CD4-positive, alpha-beta T cell (primary cell): ENCODE results near the gene POLG2. TPM values are rescaled to one million over a fixed set of nuclear protein-coding genes. Genes with fewer than 3 reads are reported as not detected.

ENCODE experiments used
- ATAC-seq: fragments of 200-7000 bp; cut with Tn5 transposase; one replicate; pipeline ENCODE4 v1.10.0; 2022; ENCODE audit warnings: mild to moderate bottlenecking; ENCODE audit not compliant: poor library complexity
- CTCF ChIA-PET: fragments of 350-600 bp; sonication (Branson Sonifier 250); formaldehyde crosslinking; loops from one replicate; lab custom pipeline; 2021; ENCODE audit warnings: antibody characterized with exemption, inconsistent platforms; lab: Charles Lee
- POLR2A ChIA-PET: fragments of 350-600 bp; sonication (Branson Sonifier 250); formaldehyde crosslinking; loops from one replicate; lab custom pipeline; 2021; ENCODE audit warnings: antibody characterized with exemption, inconsistent platforms; lab: Charles Lee
- DNase-seq, 14 experiments: peaks; one replicate each; pipeline ENCODE4 v3.0.0-alpha.2; 2013 to 2020; ENCODE audit warnings: mixed read lengths in 2 of 14
- H3K27ac ChIP-seq, 2 donors: one replicate each; pipeline versions ENCODE4 v1.5.1 to v1.7.0; 2013; ENCODE audit warnings: low read length in 2 of 2, low read depth in 1 of 2, mild to moderate bottlenecking in 1 of 2
- H3K27me3 ChIP-seq, 2 experiments: 1 replicate in 1 of 2; 2 replicates in 1 of 2; pipeline versions ENCODE4 v1.6.1 to v1.7.0; 2013; ENCODE audit warnings: low read length in 2 of 2, control low read depth in 1 of 2, mild to moderate bottlenecking in 1 of 2, moderate library complexity in 1 of 2; ENCODE audit not compliant: insufficient read depth in 2 of 2, control insufficient read depth in 1 of 2
- H3K36me3 ChIP-seq: one replicate; pipeline ENCODE4 v1.6.1; 2013; ENCODE audit warnings: low read length, control low read depth; ENCODE audit not compliant: insufficient read depth
- H3K4me1 ChIP-seq: one replicate; pipeline ENCODE4 v1.6.1; 2013; ENCODE audit warnings: low read length, control low read depth; ENCODE audit not compliant: insufficient read depth
- H3K4me3 ChIP-seq: one replicate; pipeline ENCODE4 v1.5.1; 2013; ENCODE audit warnings: mild to moderate bottlenecking, low read length, moderate library complexity
- H3K9me3 ChIP-seq, 2 experiments: 1 replicate in 1 of 2; 2 replicates in 1 of 2; pipeline versions ENCODE4 v1.6.1 to v1.7.0; 2013; ENCODE audit warnings: low read length in 2 of 2, mild to moderate bottlenecking in 2 of 2, control low read depth in 1 of 2, moderate library complexity in 1 of 2; ENCODE audit not compliant: control insufficient read depth in 1 of 2, insufficient read depth in 1 of 2
- H3K27ac Mint-ChIP-seq: one replicate; pipeline ENCODE4 v1.8.0; 2020; ENCODE audit warnings: mixed read lengths
- H3K27me3 Mint-ChIP-seq: one replicate; pipeline ENCODE4 v1.8.0; 2021; ENCODE audit warnings: mixed read lengths
- H3K36me3 Mint-ChIP-seq: one replicate; pipeline ENCODE4 v1.8.0; 2021; ENCODE audit warnings: low read depth, mixed read lengths
- H3K4me1 Mint-ChIP-seq: one replicate; pipeline ENCODE4 v1.8.0; 2021; ENCODE audit warnings: low read depth, mixed read lengths
- H3K4me3 Mint-ChIP-seq: one replicate; pipeline ENCODE4 v1.8.0; 2020; ENCODE audit warnings: mild to moderate bottlenecking, mixed read lengths
- H3K9me3 Mint-ChIP-seq: one replicate; pipeline ENCODE4 v1.8.0; 2020; ENCODE audit warnings: mixed read lengths
- intact Hi-C, 2 experiments: fragments of 100-400 bp; cut with DNase I in 1 of 2; cut with micrococcal nuclease in 1 of 2; formaldehyde crosslinking; loops; one replicate each; pipeline versions ENCODE4 v1.15.1 to v1.9.0; 2023 to 2025; cut with DNase I, micrococcal nuclease
- total RNA-seq, 174 experiments: library from RNA in 2 of 174; stranded (reverse) in 2 of 174; gene quantifications; one replicate each; pipeline ENCODE4 v1.2.3 and lab custom pipeline; 2021 to 2026
- TF ChIP-seq, protein P1 (sequence below): fragments of 200-600 bp; IDR thresholded peaks from one replicate; pipeline ENCODE4 v1.8.0; 2022; ENCODE audit warnings: antibody characterized with exemption, mild to moderate bottlenecking

The POLG2 gene
- total RNA-seq, 2 experiments from 2014 or later, result 32.8 to 34.1 TPM

GRCh38 chr17:64480951-64481350, 15.9 kb downstream of the POLG2 start:
- Histone ChIP-seq H3K27ac (no peak overlapping the region), H3K4me1 (peaks cover 4% of the 10 kb centered on the region), H3K4me3 (no peak overlapping the region), H3K36me3 (peaks cover 51% of the 10 kb centered on the region), H3K9me3 (no peaks in the 10 kb centered on the region), H3K27me3 (no peaks in the 10 kb centered on the region)
- POLR2A ChIA-PET, result no interaction called here
- CTCF ChIA-PET, result no interaction called here
- no peak overlapping the region for H3K27ac Mint-ChIP-seq
- no peaks in the 10 kb centered on the region for H3K27me3 Mint-ChIP-seq
- H3K36me3 Mint-ChIP-seq, result peaks cover 69% of the 10 kb centered on the region
- TF ChIP-seq, protein P1, sequence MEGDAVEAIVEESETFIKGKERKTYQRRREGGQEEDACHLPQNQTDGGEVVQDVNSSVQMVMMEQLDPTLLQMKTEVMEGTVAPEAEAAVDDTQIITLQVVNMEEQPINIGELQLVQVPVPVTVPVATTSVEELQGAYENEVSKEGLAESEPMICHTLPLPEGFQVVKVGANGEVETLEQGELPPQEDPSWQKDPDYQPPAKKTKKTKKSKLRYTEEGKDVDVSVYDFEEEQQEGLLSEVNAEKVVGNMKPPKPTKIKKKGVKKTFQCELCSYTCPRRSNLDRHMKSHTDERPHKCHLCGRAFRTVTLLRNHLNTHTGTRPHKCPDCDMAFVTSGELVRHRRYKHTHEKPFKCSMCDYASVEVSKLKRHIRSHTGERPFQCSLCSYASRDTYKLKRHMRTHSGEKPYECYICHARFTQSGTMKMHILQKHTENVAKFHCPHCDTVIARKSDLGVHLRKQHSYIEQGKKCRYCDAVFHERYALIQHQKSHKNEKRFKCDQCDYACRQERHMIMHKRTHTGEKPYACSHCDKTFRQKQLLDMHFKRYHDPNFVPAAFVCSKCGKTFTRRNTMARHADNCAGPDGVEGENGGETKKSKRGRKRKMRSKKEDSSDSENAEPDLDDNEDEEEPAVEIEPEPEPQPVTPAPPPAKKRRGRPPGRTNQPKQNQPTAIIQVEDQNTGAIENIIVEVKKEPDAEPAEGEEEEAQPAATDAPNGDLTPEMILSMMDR, result no peak
- no peaks in the 10 kb centered on the region for H3K9me3 Mint-ChIP-seq
- no peak overlapping the region for H3K4me3 Mint-ChIP-seq
- DNase-seq (no peak), ATAC-seq (no peak)
- peaks cover 17% of the 10 kb centered on the region for H3K4me1 Mint-ChIP-seq
- intact Hi-C loops, result loop anchor here in 1 of 2 experiments (5.0 kb wide), 1 partner anchor 36 kb away; no protein-coding TSS in a partner anchor

- ChIA-PET CTCF (interaction anchor here (0.8 kb wide), 1 partner anchor 57 kb away, joined by 3 read pairs; no protein-coding TSS in a partner anchor), POLR2A (interaction anchor here (2.1 kb wide), 1 partner anchor 29 kb away, joined by 7 read pairs; the partner anchor contains the start of genes CEP95 and DDX5)
- no peaks in the 10 kb centered on the region for H3K9me3 ChIP-seq
- H3K4me1 ChIP-seq, result no peaks in the 10 kb centered on the region
- intact Hi-C loops, result no loop called here
- no peak overlapping the region for H3K4me3 ChIP-seq
- Mint-ChIP-seq H3K27me3 (no peaks in the 10 kb centered on the region), H3K36me3 (peaks cover 38% of the 10 kb centered on the region), H3K4me1 (peaks cover 4% of the 10 kb centered on the region), H3K9me3 (no peaks in the 10 kb centered on the region), H3K27ac (no peak overlapping the region), H3K4me3 (no peak overlapping the region)
- ATAC-seq (no peak), DNase-seq (no peak)
- TF ChIP-seq, protein P1, result no peak
- no peaks in the 10 kb centered on the region for H3K27me3 ChIP-seq
- no peak overlapping the region for H3K27ac ChIP-seq
- peaks cover 27% of the 10 kb centered on the region for H3K36me3 ChIP-seq
Observed at GRCh38 chr17:64477849-64478248, 19.0 kb downstream of the POLG2 start.

DNA sequence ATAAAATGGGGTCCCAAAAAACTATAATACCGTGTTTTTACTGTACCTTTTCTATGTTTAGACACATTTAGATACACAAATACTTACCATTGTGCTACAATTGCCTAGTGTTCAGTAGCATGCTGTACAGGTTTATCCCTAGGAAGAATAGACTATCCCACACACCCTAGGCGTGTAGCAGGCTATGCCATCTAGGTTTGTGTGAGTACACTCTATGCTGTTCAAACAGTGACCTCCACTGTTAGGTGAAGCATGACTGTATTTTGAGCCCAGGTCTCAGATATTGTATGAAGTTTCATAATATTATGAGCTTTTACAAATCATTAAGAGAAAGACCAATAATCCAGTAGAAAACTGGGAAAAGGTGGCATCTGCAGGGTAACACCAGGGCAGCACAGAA, 24.3 kb downstream of the POLG2 start:
- Histone ChIP-seq H3K36me3 (peaks cover 6% of the 10 kb centered on the region), H3K4me3 (no peak overlapping the region), H3K9me3 (no peaks in the 10 kb centered on the region), H3K27me3 (no peaks in the 10 kb centered on the region), H3K4me1 (no peaks in the 10 kb centered on the region), H3K27ac (no peak overlapping the region)
- no peak for ATAC-seq
- POLR2A ChIA-PET, result no interaction called here
- Mint-ChIP-seq H3K4me1 (no peaks in the 10 kb centered on the region), H3K27me3 (no peaks in the 10 kb centered on the region), H3K9me3 (no peaks in the 10 kb centered on the region), H3K4me3 (no peak overlapping the region), H3K27ac (no peak overlapping the region), H3K36me3 (peaks cover 7% of the 10 kb centered on the region)
- TF ChIP-seq, protein P1, result no peak
- DNase-seq, result no peak
- CTCF ChIA-PET, result no interaction called here
- intact Hi-C loops, result no loop called here
